Activated naive CD4-positive, alpha-beta T cell treated with anti-CD3 and anti-CD28 coated beads for 36 hours (primary cell): ENCODE results near the gene LIX1. TPM values are rescaled to one million over a fixed set of nuclear protein-coding genes. Genes with fewer than 3 reads are reported as not detected.

Experiments used
- CTCF ChIA-PET: fragments of 350-600 bp; sonication (Branson Sonifier 250); formaldehyde crosslinking; loops from one replicate; lab custom pipeline; 2021; ENCODE audit warnings: antibody characterized with exemption; lab: Charles Lee
- DNase-seq: peaks from one replicate; pipeline ENCODE4 v3.0.0-alpha.2; 2020
- H3K27ac Mint-ChIP-seq: one replicate; pipeline ENCODE4 v1.8.0; 2021; ENCODE audit warnings: mild to moderate bottlenecking, mixed read lengths
- H3K27me3 Mint-ChIP-seq: one replicate; pipeline ENCODE4 v1.8.0; 2021; ENCODE audit warnings: low read depth, mixed read lengths
- H3K36me3 Mint-ChIP-seq: one replicate; pipeline ENCODE4 v1.8.0; 2021; ENCODE audit warnings: low read depth, mixed read lengths
- H3K4me1 Mint-ChIP-seq: one replicate; pipeline ENCODE4 v1.8.0; 2021; ENCODE audit warnings: low read depth, mixed read lengths
- H3K4me3 Mint-ChIP-seq: one replicate; pipeline ENCODE4 v1.8.0; 2021; ENCODE audit warnings: mild to moderate bottlenecking, moderate library complexity, mixed read lengths
- H3K9me3 Mint-ChIP-seq: one replicate; pipeline ENCODE4 v1.8.0; 2021; ENCODE audit warnings: mixed read lengths
- intact Hi-C: fragments of 100-400 bp; cut with micrococcal nuclease; formaldehyde crosslinking; loops from one replicate; pipeline ENCODE4 v1.15.1; 2023
- total RNA-seq, 2 experiments: library from RNA; stranded (reverse); gene quantifications; one replicate each; pipeline ENCODE4 v1.2.3, GENCODE V29; 2021

LIX1 gene
- total RNA-seq, 2 experiments from 2014 or later: not detected

- H3K4me3 Mint-ChIP-seq: no peak overlapping the region
- H3K36me3 Mint-ChIP-seq: no peaks in the 10 kb centered on the region
- no peak overlapping the region for H3K27ac Mint-ChIP-seq
- no peaks in the 10 kb centered on the region for H3K27me3 Mint-ChIP-seq
- intact Hi-C loops: loop anchor here (10.0 kb wide), 1 partner anchor 428 kb away; no protein-coding TSS in a partner anchor
- CTCF ChIA-PET: interaction anchor here (0.9 to 2.6 kb wide), 6 partner anchors 14 to 174 kb away, joined by 3 to 11 read pairs (median 5); partner anchors contain the start of gene LIX1
- H3K9me3 Mint-ChIP-seq: no peaks in the 10 kb centered on the region
- no peaks in the 10 kb centered on the region for H3K4me1 Mint-ChIP-seq
- no peak for DNase-seq
These were observed 99.4 kb downstream of the LIX1 start for GRCh38 chr5:97042996-97043395.

Other genes starting within 250 kb of the LIX1 start
- 10 to 100 TPM; 76.1 to 77.7 TPM for gene LNPEP, start 206.5 kb downstream of the LIX1 start, total RNA-seq
- 10 to 100 TPM; 29.1 to 32.0 TPM for gene RIOK2, start 40.6 kb upstream of the LIX1 start, total RNA-seq